Endothelial cell of umbilical vein (primary cell): ENCODE data around the gene PLLP. TPM values are rescaled to one million over a fixed set of nuclear protein-coding genes. Genes with fewer than 3 reads are reported as not detected.

Experiments used
- BruUV-seq: library from RNA; stranded (reverse); fragments of 400-500 nt; replicated peaks from 2 replicates; lab custom pipeline; 2021; lab: Mats Ljungman, UMichigan
- CTCF ChIA-PET: fragments of 300-600, 350-600 bp; sonication (Branson Sonifier 250); formaldehyde crosslinking; loops from one replicate; lab custom pipeline; 2021; ENCODE audit warnings: antibody characterized with exemption, inconsistent platforms; lab: Charles Lee
- POLR2A ChIA-PET: fragments of 300-600, 350-600 bp; sonication (Branson Sonifier 250); formaldehyde crosslinking; loops from one replicate; lab custom pipeline; 2021; ENCODE audit warnings: antibody characterized with exemption, inconsistent platforms; lab: Charles Lee
- DNase-seq: peaks from one replicate; pipeline ENCODE4 v3.0.0-alpha.2; 2011; ENCODE audit warnings: low read depth, low spot score
- FAIRE-seq: peaks from 2 replicates; lab custom pipeline; 2011; peaks lifted over from hg19 to GRCh38; lab: Jason Lieb, UNC
- H2AFZ ChIP-seq: 2 replicates; pipeline ENCODE4 v1.6.0; 2012; ENCODE audit warnings: low read depth, low read length, control low read depth, inconsistent platforms
- H3K27ac ChIP-seq: 2 replicates; pipeline ENCODE4 v1.5.1; 2011; ENCODE audit warnings: low read depth, mild to moderate bottlenecking, control low read depth, low read length, moderate library complexity; ENCODE audit not compliant: insufficient read depth
- H3K27me3 ChIP-seq, 2 experiments: 2 replicates each; pipeline versions ENCODE4 v1.6.0 to v1.6.1; 2011; ENCODE audit warnings: low read length in 2 of 2, mixed read lengths in 1 of 2; ENCODE audit not compliant: control insufficient read depth in 2 of 2, insufficient read depth in 2 of 2
- H3K36me3 ChIP-seq, 2 experiments: 2 replicates in 1 of 2; 3 replicates in 1 of 2; pipeline ENCODE4 v1.5.1; 2011; ENCODE audit warnings: low read length in 2 of 2, mild to moderate bottlenecking in 1 of 2, moderate library complexity in 1 of 2; ENCODE audit not compliant: control insufficient read depth in 2 of 2, insufficient read depth in 2 of 2; ENCODE audit errors: extremely low read depth in 1 of 2
- H3K4me1 ChIP-seq: 3 replicates; pipeline ENCODE4 v1.5.1; 2011; ENCODE audit warnings: mild to moderate bottlenecking, low read length; ENCODE audit not compliant: control insufficient read depth, insufficient read depth; ENCODE audit errors: extremely low read depth
- H3K4me2 ChIP-seq: 2 replicates; pipeline ENCODE4 v1.6.1; 2011; ENCODE audit warnings: low read length, control low read depth, mixed read lengths; ENCODE audit not compliant: insufficient read depth
- H3K4me3 ChIP-seq, 3 experiments: fragments of 200-600 bp in 1 of 3; sonication (generic), shearing (Covaris generic) in 1 of 3; replicated peaks in 1 of 3; 2 replicates each; pipeline ENCODE4 v1.5.1; 2011 to 2016; ENCODE audit warnings: control low read depth in 3 of 3, low read length in 3 of 3, mild to moderate bottlenecking in 2 of 3, inconsistent platforms in 1 of 3, low read depth in 1 of 3, moderate library complexity in 1 of 3; ENCODE audit not compliant: insufficient read depth in 1 of 3
- H3K79me2 ChIP-seq: 2 replicates; pipeline ENCODE4 v1.6.0; 2012; ENCODE audit warnings: low read length, inconsistent platforms; ENCODE audit not compliant: control insufficient read depth, insufficient read depth
- H3K9ac ChIP-seq: replicated peaks from 2 replicates; pipeline ENCODE3; 2011; ENCODE audit warnings: low read length, control low read depth; ENCODE audit not compliant: insufficient read depth; ENCODE audit errors: extremely low read depth
- H3K9me1 ChIP-seq: replicated peaks from 3 replicates; pipeline ENCODE4 v1.6.0; 2011; ENCODE audit warnings: mild to moderate bottlenecking, low read length; ENCODE audit not compliant: control insufficient read depth, insufficient read depth; ENCODE audit errors: extremely low read depth
- H3K9me3 ChIP-seq: replicated peaks from 2 replicates; pipeline ENCODE4 v1.5.1; 2012; ENCODE audit warnings: low read length, inconsistent platforms; ENCODE audit not compliant: control insufficient read depth, insufficient read depth
- H4K20me1 ChIP-seq: replicated peaks from 2 replicates; pipeline ENCODE3; 2011; ENCODE audit warnings: mild to moderate bottlenecking, low read length; ENCODE audit not compliant: control insufficient read depth, insufficient read depth; ENCODE audit errors: extremely low read depth
- CTCF ChIP-seq, 2 donors: IDR thresholded peaks; 1 replicate in 1 of 2; 2 replicates in 1 of 2; pipeline ENCODE4 v1.5.1; 2011; ENCODE audit warnings: low read length in 2 of 2, mild to moderate bottlenecking in 2 of 2, moderate library complexity in 2 of 2, control low read depth in 1 of 2, inconsistent platforms in 1 of 2, low read depth in 1 of 2; ENCODE audit not compliant: insufficient read depth in 1 of 2; ENCODE audit errors: extremely low read depth in 1 of 2
- EZH2 ChIP-seq: IDR thresholded peaks from 2 replicates; pipeline ENCODE4 v1.6.1; 2012; ENCODE audit warnings: borderline replicate concordance, low read depth, mild to moderate bottlenecking, moderate library complexity, low read length, inconsistent platforms; ENCODE audit not compliant: severe bottlenecking
- FOS ChIP-seq: IDR thresholded peaks from 2 replicates; pipeline ENCODE4 v1.6.1; 2011; ENCODE audit warnings: mild to moderate bottlenecking, low read length, moderate library complexity, borderline replicate concordance; ENCODE audit not compliant: insufficient read depth
- GATA2 ChIP-seq: IDR thresholded peaks from 2 replicates; pipeline ENCODE4 v1.7.0; 2011; ENCODE audit warnings: low read depth, mild to moderate bottlenecking, moderate library complexity, mixed read lengths, low read length; ENCODE audit not compliant: insufficient read length, insufficient read depth
- JUN ChIP-seq: IDR thresholded peaks from 2 replicates; pipeline ENCODE4 v1.6.1; 2011; ENCODE audit warnings: borderline replicate concordance, low read depth; ENCODE audit not compliant: insufficient read length, insufficient read depth
- MAX ChIP-seq: IDR thresholded peaks from 2 replicates; pipeline ENCODE4 v1.6.1; 2011; ENCODE audit not compliant: insufficient read depth, insufficient read length
- MYC ChIP-seq: IDR thresholded peaks from one replicate; pipeline ENCODE4 v1.6.1; 2011; ENCODE audit warnings: mild to moderate bottlenecking, low read depth, low read length
- POLR2A ChIP-seq: IDR thresholded peaks from 2 replicates; pipeline ENCODE4 v1.6.1; 2012; ENCODE audit warnings: low read depth, mild to moderate bottlenecking, control low read depth, low read length
- POLR2AphosphoS5 ChIP-seq: IDR thresholded peaks from 2 replicates; pipeline ENCODE4 v1.6.1; 2012; ENCODE audit warnings: low read depth, mild to moderate bottlenecking, control low read depth, low read length, moderate library complexity; ENCODE audit not compliant: insufficient read depth
- dilution Hi-C: fragments of 300-500 bp; cut with MboI; formaldehyde crosslinking; loops from one replicate; pipeline ENCODE4 v1.15.0; 2019; ENCODE audit warnings: low sequenced_read_pairs; ENCODE audit not compliant: extremely low pct_ligation_motif_present
- intact Hi-C: fragments of 100-400 bp; cut with micrococcal nuclease; formaldehyde crosslinking; loops from one replicate; pipeline ENCODE4 v1.10.0; 2022
- polyA plus RNA-seq, 4 experiments: library from polyadenylated mRNA; depleted of rRNA in 3 of 4; stranded (reverse) in 3 of 4; unstranded in 1 of 4; fragments of >200 nt; gene quantifications; 2 replicates each; pipeline versions ENCODE4 v1.2.1 to v1.2.3, GENCODE V29; 2011 to 2012; ENCODE audit warnings: missing spikeins in 1 of 4
- total RNA-seq: library from RNA; stranded (reverse); gene quantifications from 2 replicates; pipeline ENCODE4 v1.2.3, GENCODE V29; 2021

The PLLP gene
- total and polyA plus RNA-seq, 2 donors (not counting 3 experiments of a cell fraction or from before 2014, with no cell fraction given) = 4.4 to 14.4 TPM

GRCh38 chr16:57258226-57258909 is 26.1 kb downstream of the PLLP start:
- no peaks in the 10 kb centered on the region for H3K36me3 ChIP-seq
- peaks cover 24% of the 10 kb centered on the region for H3K4me1 ChIP-seq
- no peak overlapping the region for H3K4me3 ChIP-seq
- ChIA-PET POLR2A (no interaction called here), CTCF (interaction anchor here (2.6 kb wide), 1 partner anchor 12 kb away, joined by 18 read pairs; the partner anchor contains the start of gene ARL2BP)
- H3K9me1 ChIP-seq = no peaks in the 10 kb centered on the region
- TF ChIP-seq CTCF (IDR thresholded peaks at IDR 0.05; ENCODE audit: extremely low read depth in 1 of 2, insufficient read depth in 1 of 2, low read depth in 1 of 2, low read length in 2 of 2) (no peak), FOS (no peak), MYC (no peak), MAX (no peak), EZH2 (no peak), POLR2A (no peak), GATA2 (no peak), JUN (no peak), POLR2AphosphoS5 (no peak)
- no peaks in the 10 kb centered on the region for H3K9me3 ChIP-seq
- H3K79me2 ChIP-seq = no peaks in the 10 kb centered on the region
- FAIRE-seq (no peak), DNase-seq (no peak)
- BruUV-seq = no TSS peak
- dilution Hi-C loops = no loop called here
- intact Hi-C loops = no loop called here
- no peaks in the 10 kb centered on the region for H4K20me1 ChIP-seq
- H3K27me3 ChIP-seq = no peaks in the 10 kb centered on the region
- no peak overlapping the region for H3K27ac ChIP-seq
- no peak overlapping the region for H2AFZ ChIP-seq
- H3K4me2 ChIP-seq = no peak overlapping the region
- no peak overlapping the region for H3K9ac ChIP-seq
